Measurements from ENCODE around the gene RNF13.
A peak's percentile ranks its signal among the peaks of the same experiment; 100 is the strongest.
"Not testable (repeated sequence)": the region's sequence is repeated elsewhere in the genome, so short reads cannot be mapped to it uniquely, and the experiment has no call there.

RNF13 gene

GRCh38 chr3:149839896-149840295 is 26.9 kb downstream of the RNF13 start:
- DNase-seq (ENCODE audit: low spot score): no peak

GRCh38 chr3:149843502-149843901 is 30.5 kb downstream of the RNF13 start:
- no peak for DNase-seq (ENCODE audit: low spot score)

- DNase-seq (ENCODE audit: low spot score): no peak
Observed at GRCh38 chr3:149844091-149844490, 31.1 kb downstream of the RNF13 start.

GRCh38 chr3:149845570-149846244 is 32.7 kb downstream of the RNF13 start:
- DNase-seq (ENCODE audit: low spot score): no peak

- DNase-seq (ENCODE audit: low spot score): no peak
Observed at GRCh38 chr3:149848238-149848637, 35.2 kb downstream of the RNF13 start.

- DNase-seq (ENCODE audit: low spot score): no peak
Observed at GRCh38 chr3:149848688-149849087, 35.7 kb downstream of the RNF13 start.

GRCh38 chr3:149850787-149851584 is 38.0 kb downstream of the RNF13 start:
- DNase-seq (ENCODE audit: low spot score): no peak

GRCh38 chr3:149858911-149859310 is 45.9 kb downstream of the RNF13 start:
- DNase-seq (ENCODE audit: low spot score): no peak

- DNase-seq (ENCODE audit: low spot score): no peak
Observed at GRCh38 chr3:149860881-149861280, 47.9 kb downstream of the RNF13 start.

GRCh38 chr3:149867563-149867962 is 54.5 kb downstream of the RNF13 start:
- no peak for DNase-seq (ENCODE audit: low spot score)

- DNase-seq (ENCODE audit: low spot score): no peak
Observed at GRCh38 chr3:149871855-149872254, 58.8 kb downstream of the RNF13 start.

- DNase-seq (ENCODE audit: low spot score): no peak
Observed at GRCh38 chr3:149872589-149872988, 59.6 kb downstream of the RNF13 start.

GRCh38 chr3:149877668-149878067 is 64.7 kb downstream of the RNF13 start:
- DNase-seq (ENCODE audit: low spot score): no peak

- peak; percentile 63 for DNase-seq (ENCODE audit: low spot score)
Observed at GRCh38 chr3:149879872-149880271, 66.9 kb downstream of the RNF13 start.

GRCh38 chr3:149881879-149882278 is 68.9 kb downstream of the RNF13 start:
- DNase-seq (ENCODE audit: low spot score): no peak

GRCh38 chr3:149883134-149883533 is 70.1 kb downstream of the RNF13 start:
- no peak for DNase-seq (ENCODE audit: low spot score)

GRCh38 chr3:149883860-149884259 is 70.8 kb downstream of the RNF13 start:
- DNase-seq (ENCODE audit: low spot score): not testable (repeated sequence)

GRCh38 chr3:149884848-149885247 is 71.8 kb downstream of the RNF13 start:
- not testable (repeated sequence) for DNase-seq (ENCODE audit: low spot score)

- DNase-seq (ENCODE audit: low spot score): no peak
Observed at GRCh38 chr3:149886957-149887356, 73.9 kb downstream of the RNF13 start.

GRCh38 chr3:149891621-149892020 is 78.6 kb downstream of the RNF13 start:
- no peak for DNase-seq (ENCODE audit: low spot score)

GRCh38 chr3:149892371-149892770 is 79.4 kb downstream of the RNF13 start:
- no peak for DNase-seq (ENCODE audit: low spot score)

- DNase-seq (ENCODE audit: low spot score): no peak
Observed at GRCh38 chr3:149894205-149894604, 81.2 kb downstream of the RNF13 start.

GRCh38 chr3:149895339-149895738 is 82.3 kb downstream of the RNF13 start:
- no peak for DNase-seq (ENCODE audit: low spot score)

- no peak for DNase-seq (ENCODE audit: low spot score)
Observed at GRCh38 chr3:149895769-149896168, 82.8 kb downstream of the RNF13 start.

Data from putamen (tissue), 1 donor.